Pons (tissue), 1 donor: Measurements from ENCODE around the gene RAB11FIP3.
"Not testable (repeated sequence)": the region's sequence is repeated elsewhere in the genome, so short reads cannot be mapped to it uniquely, and the experiment has no call there.

Experiments
- DNase-seq: peaks from one replicate; pipeline ENCODE4 v3.0.0-alpha.2; 2016; ENCODE audit warnings: low spot score

RAB11FIP3 gene

GRCh38 chr16:495127-495748, 69.8 kb downstream of the RAB11FIP3 start:
- DNase-seq = no peak

- DNase-seq = no peak
Observed at GRCh38 chr16:496097-496886, 70.8 kb downstream of the RAB11FIP3 start.

- DNase-seq = no peak
Observed at GRCh38 chr16:497258-497657, 71.8 kb downstream of the RAB11FIP3 start.

- DNase-seq = no peak
Observed at GRCh38 chr16:499924-500323, 74.5 kb downstream of the RAB11FIP3 start.

- DNase-seq = no peak
Observed at GRCh38 chr16:500709-501108, 75.3 kb downstream of the RAB11FIP3 start.

- DNase-seq = no peak
Observed at GRCh38 chr16:502179-502943, 76.9 kb downstream of the RAB11FIP3 start.

- DNase-seq = no peak
Observed at GRCh38 chr16:503150-504071, 78.0 kb downstream of the RAB11FIP3 start.

GRCh38 chr16:505479-506245, 80.2 kb downstream of the RAB11FIP3 start:
- no peak for DNase-seq

- no peak for DNase-seq
Observed at GRCh38 chr16:506246-506546, 80.7 kb downstream of the RAB11FIP3 start.

GRCh38 chr16:507527-507926, 82.1 kb downstream of the RAB11FIP3 start:
- DNase-seq = not testable (repeated sequence)

GRCh38 chr16:507996-508395, 82.5 kb downstream of the RAB11FIP3 start:
- no peak for DNase-seq

GRCh38 chr16:508884-509736, 83.7 kb downstream of the RAB11FIP3 start:
- peak; percentile 64 for DNase-seq

GRCh38 chr16:510066-510825, 84.8 kb downstream of the RAB11FIP3 start:
- no peak for DNase-seq

GRCh38 chr16:512802-513201, 87.4 kb downstream of the RAB11FIP3 start:
- no peak for DNase-seq

GRCh38 chr16:513950-514349, 88.5 kb downstream of the RAB11FIP3 start:
- DNase-seq = no peak

- no peak for DNase-seq
Observed at GRCh38 chr16:515175-515938, 89.9 kb downstream of the RAB11FIP3 start.

- DNase-seq = no peak
Observed at GRCh38 chr16:515939-516226, 90.4 kb downstream of the RAB11FIP3 start.

- no peak for DNase-seq
Observed at GRCh38 chr16:516301-516700, 90.9 kb downstream of the RAB11FIP3 start.

GRCh38 chr16:518858-519257, 93.4 kb downstream of the RAB11FIP3 start:
- DNase-seq = peak; percentile 30
